HepG2 (cell line): ENCODE measurements around the gene IFT88. TPM values are rescaled to one million over a fixed set of nuclear protein-coding genes. Genes with fewer than 3 reads are reported as not detected.

ENCODE experiments used
- ATAC-seq: fragments of 200-7000 bp; cut with Tn5 transposase; 3 replicates; pipeline ENCODE4 v1.9.1; 2020; ENCODE audit warnings: mild to moderate bottlenecking, moderate library complexity
- BruUV-seq: library from RNA; stranded (reverse); fragments of 400-500 nt; replicated peaks from 2 replicates; lab custom pipeline; 2021; lab: Mats Ljungman, UMichigan
- CTCF ChIA-PET: fragments of 300-600 bp; formaldehyde crosslinking; extraction: SDS; loops from one replicate; lab custom pipeline; 2021; ENCODE audit warnings: low total read pairs, inconsistent platforms, low intra/inter-chr PET ratio; lab: Yijun Ruan, JAX
- POLR2A ChIA-PET: fragments of 350-600 bp; sonication (Branson Sonifier 250); formaldehyde crosslinking; loops from one replicate; lab custom pipeline; 2020; ENCODE audit warnings: antibody characterized with exemption, inconsistent platforms; lab: Yijun Ruan, JAX
- DNase-seq: peaks from one replicate; pipeline ENCODE4 v3.0.0-alpha.2; 2015; ENCODE audit warnings: low spot score
- FAIRE-seq: peaks from 3 replicates; lab custom pipeline; 2011; peaks lifted over from hg19 to GRCh38; lab: Jason Lieb, UNC
- H2AFZ ChIP-seq: one replicate; pipeline ENCODE4 v1.6.1; 2011; ENCODE audit warnings: low read length, inconsistent platforms
- H3K27ac ChIP-seq: fragments of 300-600 bp; 3 replicates; pipeline ENCODE4 v1.8.0; 2011; ENCODE audit warnings: mixed run types, mild to moderate bottlenecking, mixed read lengths, low read length, inconsistent platforms; ENCODE audit not compliant: insufficient read depth; ENCODE audit errors: extremely low read length
- H3K27me3 ChIP-seq, 2 experiments: fragments of 200-600 bp in 1 of 2; 2 replicates in 1 of 2; 3 replicates in 1 of 2; pipeline versions ENCODE4 v1.6.0 to v1.8.0; 2011; ENCODE audit warnings: low read length in 2 of 2, mild to moderate bottlenecking in 2 of 2, moderate library complexity in 2 of 2, inconsistent platforms in 1 of 2; ENCODE audit not compliant: insufficient read depth in 2 of 2, control insufficient read depth in 1 of 2
- H3K36me3 ChIP-seq, 2 experiments: fragments of 200-600 bp in 1 of 2; replicated peaks in 1 of 2; 2 replicates in 1 of 2; 3 replicates in 1 of 2; pipeline versions ENCODE4 v1.5.1 to v1.8.0; 2011; ENCODE audit warnings: low read length in 2 of 2, inconsistent platforms in 1 of 2; ENCODE audit not compliant: insufficient read depth in 2 of 2, control insufficient read depth in 1 of 2
- H3K4me1 ChIP-seq: 2 replicates; pipeline ENCODE4 v1.5.1; 2012; ENCODE audit warnings: low read length, inconsistent platforms; ENCODE audit not compliant: insufficient read depth
- H3K4me2 ChIP-seq: 2 replicates; pipeline ENCODE4 v1.6.0; 2011; ENCODE audit warnings: low read depth, low read length, inconsistent platforms
- H3K4me3 ChIP-seq, 3 experiments: fragments of 200-600 bp in 1 of 3; sonication (generic), shearing (Covaris generic) in 1 of 3; replicated peaks in 1 of 3; 2 replicates each; pipeline ENCODE4 v1.5.1; 2011 to 2016; ENCODE audit warnings: low read length in 3 of 3, inconsistent platforms in 2 of 3, low read depth in 2 of 3, mild to moderate bottlenecking in 2 of 3, control low read depth in 1 of 3, mixed read lengths in 1 of 3; ENCODE audit not compliant: insufficient read depth in 1 of 3
- H3K79me2 ChIP-seq: one replicate; pipeline ENCODE4 v1.6.1; 2011; ENCODE audit warnings: low read length, inconsistent platforms; ENCODE audit not compliant: insufficient read depth
- H3K9ac ChIP-seq: 2 replicates; pipeline ENCODE4 v1.6.0; 2011; ENCODE audit warnings: mild to moderate bottlenecking, low read depth, low read length, inconsistent platforms; ENCODE audit not compliant: insufficient read depth
- H3K9me3 ChIP-seq: 2 replicates; pipeline ENCODE4 v1.5.1; 2012; ENCODE audit warnings: mild to moderate bottlenecking, low read length
- H4K20me1 ChIP-seq: 2 replicates; pipeline ENCODE4 v1.6.0; 2011; ENCODE audit warnings: inconsistent platforms, mild to moderate bottlenecking, low read length, moderate library complexity; ENCODE audit not compliant: insufficient read depth
- GATA4 ChIP-seq: sonication (generic); IDR thresholded peaks from 2 replicates; pipeline ENCODE4 v1.6.1; 2016; ENCODE audit warnings: antibody characterized with exemption, low read depth, borderline replicate concordance
- GRHL1 ChIP-seq: sonication (generic); formaldehyde crosslinking; conservative IDR thresholded peaks from 2 replicates; pipeline ENCODE4 v1.8.0; 2022; ENCODE audit warnings: missing genetic modification reagents
- MIXL1 ChIP-seq: IDR thresholded peaks from 2 replicates; pipeline ENCODE4 v1.6.1; 2016
- NR2C2 ChIP-seq: sonication (generic); formaldehyde crosslinking; IDR thresholded peaks from 2 replicates; pipeline ENCODE4 v1.4.0; 2020; ENCODE audit warnings: missing genetic modification reagents, mild to moderate bottlenecking, moderate library complexity, borderline replicate concordance
- SRSF4 ChIP-seq: fragments of 200-400 bp; formaldehyde crosslinking; IDR thresholded peaks from one replicate; pipeline ENCODE4 v1.6.1; 2018; ENCODE audit warnings: mild to moderate bottlenecking, low read depth, low read length, moderate library complexity; ENCODE audit not compliant: poor library complexity, severe bottlenecking
- ZKSCAN1 ChIP-seq: fragments of 150-350 bp; IDR thresholded peaks from 2 replicates; pipeline ENCODE4 v1.6.1; 2014; ENCODE audit warnings: low read length
- ZMYM3 ChIP-seq: sonication (generic); formaldehyde crosslinking; IDR thresholded peaks from 2 replicates; pipeline ENCODE4 v1.5.1; 2020; ENCODE audit warnings: mild to moderate bottlenecking, missing genetic modification reagents
- ZNF644 ChIP-seq: IDR thresholded peaks from 2 replicates; pipeline ENCODE4 v1.6.1; 2016; ENCODE audit warnings: low read depth
- WGBS: methylation state at CpG from one replicate; pipeline ENCODE4 v1.1.6; 2017; ENCODE audit warnings: low lambda C conversion rate; 5-methylcytosine and 5-hydroxymethylcytosine counted together
- in situ Hi-C: cut with HindIII; loops from 2 replicates; pipeline ENCODE4 v1.10.0; 2017; ENCODE audit warnings: low pct_unique_long_range_greater_than_20kb; ENCODE audit not compliant: extremely low pct_ligation_motif_present
- intact Hi-C: fragments of 100-400 bp; cut with micrococcal nuclease; formaldehyde crosslinking; loops from one replicate; pipeline ENCODE4 v1.10.0; 2022; ENCODE audit not compliant: unreplicated experiment
- polyA plus RNA-seq, 8 experiments: library from polyadenylated mRNA; depleted of rRNA in 3 of 8; stranded (reverse) in 7 of 8; unstranded in 1 of 8; fragments of >200 nt; fragmentation: Illumina TruSeq in 4 of 8; extraction: Trizol in 4 of 8; gene quantifications; 2 replicates each; pipeline versions ENCODE4 v1.2.1 to v1.2.3, GENCODE V29; 2011 to 2016; ENCODE audit warnings: low read depth in 4 of 8, missing spikeins in 1 of 8, mixed read lengths in 1 of 8; ENCODE audit not compliant: insufficient read depth in 1 of 8
- total RNA-seq, 5 experiments: library from RNA; depleted of rRNA; stranded (reverse); fragments of >200 nt; fragmentation: Illumina TruSeq; extraction: Trizol; gene quantifications; 2 replicates each; pipeline ENCODE4 v1.2.3, GENCODE V29; 2016; ENCODE audit warnings: low read depth in 1 of 5

IFT88 gene
- total and polyA plus RNA-seq, 2 of the 13 experiments (the other 11 are each of a cell fraction or from before 2014, with no cell fraction given) = 8.4 to 19.9 TPM

DNA sequence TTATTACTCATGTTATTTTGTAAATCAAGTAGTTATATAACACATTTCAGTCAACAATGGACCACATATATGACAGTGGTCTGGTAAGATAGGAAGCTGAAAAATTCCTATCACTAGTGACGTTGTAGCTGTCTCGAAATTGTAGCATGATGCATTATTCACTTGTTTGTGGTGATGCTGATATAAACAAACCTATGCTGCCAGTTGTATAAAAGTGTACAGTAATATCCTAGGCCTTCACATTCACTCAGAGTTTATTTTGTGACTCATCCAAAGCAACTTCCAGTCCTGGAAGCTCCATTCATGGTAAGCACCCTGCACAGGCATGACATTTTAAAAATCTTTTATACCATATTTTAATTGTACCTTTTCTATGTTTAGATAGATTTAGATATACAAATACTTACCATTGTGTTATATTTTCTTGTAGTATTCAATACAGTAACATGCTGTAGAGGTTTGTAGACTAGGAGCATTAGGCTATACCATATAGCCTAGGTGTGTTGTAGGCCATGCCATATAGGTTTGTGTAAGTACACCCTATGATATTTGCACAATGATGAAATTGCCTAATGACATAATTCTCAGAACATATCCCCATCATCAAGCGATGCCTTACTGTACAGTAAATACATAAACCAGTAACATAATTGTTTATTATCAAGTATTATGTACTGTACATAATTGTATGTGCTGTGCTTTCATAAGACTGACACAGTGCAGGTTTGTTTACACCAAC is 49.3 kb downstream of the IFT88 start:
- Histone ChIP-seq H3K27me3 (no peaks in the 10 kb centered on the region), H3K4me1 (no peaks in the 10 kb centered on the region), H3K9me3 (no peaks in the 10 kb centered on the region), H3K9ac (no peak overlapping the region), H4K20me1 (no peaks in the 10 kb centered on the region), H3K36me3 (0 out of 5 replicates have a peak, but pooled peaks cover 0 to 4% of the 10 kb centered on the region in 2 experiments), H2AFZ (no peak overlapping the region), H3K4me3 (no peak overlapping the region), H3K4me2 (no peak overlapping the region), H3K27ac (no peak overlapping the region), H3K79me2 (no peaks in the 10 kb centered on the region)
- TF ChIP-seq ZMYM3 (CRISPR knock-in tag) (no peak), MIXL1 (CRISPR knock-in tag) (no peak), GATA4 (no peak), SRSF4 (no peak), ZKSCAN1 (no peak), GRHL1 (CRISPR knock-in tag) (no peak), ZNF644 (CRISPR knock-in tag) (no peak), NR2C2 (no peak)
- in situ Hi-C loops = no loop called here
- intact Hi-C loops = no loop called here
- DNase-seq (no peak), ATAC-seq (no peak), FAIRE-seq (no peak)
- whole genome bisulfite sequencing = 97% methylated on average over 3 of the region's 3 CpGs
- ChIA-PET CTCF (no interaction called here), POLR2A (no interaction called here)
- no TSS peak for BruUV-seq
